ENCODE data around the gene USP25. TPM values are rescaled to one million over a fixed set of nuclear protein-coding genes. Genes with fewer than 3 reads are reported as not detected.
A peak's percentile ranks its signal among the peaks of the same experiment; 100 is the strongest.

USP25 gene
- total RNA-seq, 1 donor from 2014 or later: 54.5 TPM

DNA sequence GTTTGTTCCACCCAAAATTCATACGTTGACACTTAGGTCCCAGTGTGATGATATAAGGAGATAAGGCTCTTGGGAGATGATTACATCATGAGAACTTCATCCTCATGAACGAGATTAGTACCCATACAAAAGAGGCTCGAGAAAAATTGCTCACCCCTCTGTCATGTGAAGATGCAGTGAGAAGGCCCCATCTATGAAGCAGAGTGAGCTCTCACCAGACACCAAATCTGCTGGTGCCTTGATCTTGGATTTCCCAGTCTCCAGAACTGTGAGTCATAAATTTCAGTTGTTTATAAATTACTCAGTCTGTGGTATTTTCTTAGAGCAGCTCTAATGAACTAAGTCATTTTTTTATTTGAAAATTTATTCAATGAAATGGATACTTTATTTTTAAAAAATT, 42.6 kb upstream of the USP25 start:
- TF ChIP-seq, protein P1, sequence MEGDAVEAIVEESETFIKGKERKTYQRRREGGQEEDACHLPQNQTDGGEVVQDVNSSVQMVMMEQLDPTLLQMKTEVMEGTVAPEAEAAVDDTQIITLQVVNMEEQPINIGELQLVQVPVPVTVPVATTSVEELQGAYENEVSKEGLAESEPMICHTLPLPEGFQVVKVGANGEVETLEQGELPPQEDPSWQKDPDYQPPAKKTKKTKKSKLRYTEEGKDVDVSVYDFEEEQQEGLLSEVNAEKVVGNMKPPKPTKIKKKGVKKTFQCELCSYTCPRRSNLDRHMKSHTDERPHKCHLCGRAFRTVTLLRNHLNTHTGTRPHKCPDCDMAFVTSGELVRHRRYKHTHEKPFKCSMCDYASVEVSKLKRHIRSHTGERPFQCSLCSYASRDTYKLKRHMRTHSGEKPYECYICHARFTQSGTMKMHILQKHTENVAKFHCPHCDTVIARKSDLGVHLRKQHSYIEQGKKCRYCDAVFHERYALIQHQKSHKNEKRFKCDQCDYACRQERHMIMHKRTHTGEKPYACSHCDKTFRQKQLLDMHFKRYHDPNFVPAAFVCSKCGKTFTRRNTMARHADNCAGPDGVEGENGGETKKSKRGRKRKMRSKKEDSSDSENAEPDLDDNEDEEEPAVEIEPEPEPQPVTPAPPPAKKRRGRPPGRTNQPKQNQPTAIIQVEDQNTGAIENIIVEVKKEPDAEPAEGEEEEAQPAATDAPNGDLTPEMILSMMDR (IDR thresholded peaks at IDR 0.05; ENCODE audit: insufficient read depth, low read length, severe bottlenecking): no peak
- DNase-seq (ENCODE audit: low read depth) (peak; percentile 25), FAIRE-seq (no peak)

DNA sequence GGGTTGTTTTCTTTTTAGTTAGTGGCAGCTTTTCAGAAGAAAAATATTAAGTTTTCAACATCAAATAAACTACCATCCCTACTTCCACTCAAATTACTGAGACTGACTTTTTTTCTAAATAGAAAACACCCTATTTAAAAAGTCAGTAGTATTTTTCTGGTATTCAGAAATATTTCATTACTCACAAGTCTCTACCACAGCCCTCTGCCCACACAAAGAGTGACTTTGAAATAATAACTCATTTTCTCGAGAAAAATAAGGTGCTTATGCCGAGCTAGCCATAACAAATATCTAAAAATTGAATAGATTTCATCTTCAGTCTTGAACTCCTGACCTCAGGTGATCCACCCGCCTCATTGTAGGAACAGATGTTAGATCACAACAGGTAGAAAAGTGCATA, 41.8 kb upstream of the USP25 start:
- no peak for FAIRE-seq
- Histone ChIP-seq H3K27me3 (ENCODE audit: control insufficient read depth, insufficient read depth, low read length) (no peaks in the 10 kb centered on the region), H3K4me3 (ENCODE audit: low read depth, low read length) (no peak overlapping the region), H3K36me3 (ENCODE audit: control insufficient read depth, insufficient read depth, low read length) (no peaks in the 10 kb centered on the region)
- TF ChIP-seq, protein P1 (IDR thresholded peaks at IDR 0.05; ENCODE audit: insufficient read depth, low read length, severe bottlenecking): no peak
- no peak for DNase-seq (ENCODE audit: low read depth)

More for the DNA sequence above, 42.6 kb upstream of the USP25 start:
- Histone ChIP-seq H3K27me3 (ENCODE audit: control insufficient read depth, insufficient read depth, low read length) (no peaks in the 10 kb centered on the region), H3K36me3 (ENCODE audit: control insufficient read depth, insufficient read depth, low read length) (no peaks in the 10 kb centered on the region), H3K4me3 (ENCODE audit: low read depth, low read length) (no peak overlapping the region)

DNA sequence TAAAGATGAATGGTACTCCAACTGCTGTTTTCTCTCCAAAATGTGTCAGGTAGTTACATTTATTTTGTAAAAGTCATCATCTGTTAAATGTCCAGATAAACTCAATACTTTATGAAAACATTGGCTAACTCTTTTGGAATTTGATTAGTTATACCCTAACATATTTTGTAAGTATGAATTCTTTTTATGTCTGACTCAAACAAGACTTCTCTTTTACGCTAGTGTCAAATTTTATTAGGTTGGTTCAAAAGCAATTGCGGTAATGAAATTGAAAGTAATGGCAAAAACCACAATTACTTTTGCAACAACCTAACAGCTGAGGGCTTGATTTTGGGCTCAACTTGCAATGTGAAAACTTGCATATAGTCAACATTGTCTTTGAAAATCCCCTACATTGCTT, 41.0 kb upstream of the USP25 start:
- FAIRE-seq: no peak
- H3K36me3 ChIP-seq (ENCODE audit: control insufficient read depth, insufficient read depth, low read length): no peaks in the 10 kb centered on the region
- no peaks in the 10 kb centered on the region for H3K27me3 ChIP-seq (ENCODE audit: control insufficient read depth, insufficient read depth, low read length)
- no peak for DNase-seq (ENCODE audit: low read depth)
- no peak overlapping the region for H3K4me3 ChIP-seq (ENCODE audit: low read depth, low read length)
- TF ChIP-seq, protein P1 (IDR thresholded peaks at IDR 0.05; ENCODE audit: insufficient read depth, low read length, severe bottlenecking): no peak

DNA sequence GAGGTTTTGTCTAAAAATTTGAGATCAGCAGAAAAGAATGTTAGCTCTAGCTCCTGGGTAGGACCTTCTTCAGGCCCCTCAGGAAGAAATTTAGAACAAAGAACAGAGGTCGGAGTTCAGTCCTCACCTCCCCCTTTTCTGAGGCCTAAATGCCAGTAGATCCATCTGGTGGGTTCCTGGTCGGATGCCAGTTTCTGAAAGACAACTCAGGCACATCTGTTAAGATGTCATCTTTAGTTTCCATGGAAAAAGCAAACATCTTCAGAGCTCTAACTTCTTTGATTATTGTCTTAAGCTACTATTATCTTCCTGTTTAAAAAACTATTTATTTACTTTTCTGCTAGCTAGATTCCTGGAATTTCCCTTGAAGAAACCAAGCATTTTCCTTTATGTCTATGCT, 37.1 kb upstream of the USP25 start:
- no peaks in the 10 kb centered on the region for H3K27me3 ChIP-seq (ENCODE audit: control insufficient read depth, insufficient read depth, low read length)
- no peak for DNase-seq (ENCODE audit: low read depth)
- TF ChIP-seq, protein P1 (IDR thresholded peaks at IDR 0.05; ENCODE audit: insufficient read depth, low read length, severe bottlenecking): no peak
- H3K36me3 ChIP-seq (ENCODE audit: control insufficient read depth, insufficient read depth, low read length): no peaks in the 10 kb centered on the region
- no peak overlapping the region for H3K4me3 ChIP-seq (ENCODE audit: low read depth, low read length)
- no peak for FAIRE-seq

DNA sequence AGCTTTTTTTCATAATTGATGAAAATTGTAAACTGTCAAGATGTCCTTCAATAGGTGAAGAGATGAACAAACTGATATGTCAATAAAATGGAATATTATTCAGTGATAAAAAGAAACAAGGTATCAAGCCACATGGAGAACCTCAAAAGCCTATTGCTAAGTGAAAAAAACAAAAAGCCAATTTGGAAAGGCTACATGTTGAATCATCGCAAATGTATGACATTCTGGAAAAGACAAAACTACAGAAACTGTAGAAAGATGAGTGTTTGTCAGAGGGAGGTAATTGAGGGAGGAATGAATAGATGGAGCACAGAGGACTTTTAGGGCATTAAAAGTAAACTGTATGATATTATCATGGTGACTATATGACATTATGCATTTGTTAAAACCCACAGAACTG, 34.5 kb upstream of the USP25 start:
- TF ChIP-seq, protein P1 (IDR thresholded peaks at IDR 0.05; ENCODE audit: insufficient read depth, low read length, severe bottlenecking): no peak
- FAIRE-seq (no peak), DNase-seq (ENCODE audit: low read depth) (no peak)
- Histone ChIP-seq H3K27me3 (ENCODE audit: control insufficient read depth, insufficient read depth, low read length) (no peaks in the 10 kb centered on the region), H3K4me3 (ENCODE audit: low read depth, low read length) (no peak overlapping the region), H3K36me3 (ENCODE audit: control insufficient read depth, insufficient read depth, low read length) (no peaks in the 10 kb centered on the region)

DNA sequence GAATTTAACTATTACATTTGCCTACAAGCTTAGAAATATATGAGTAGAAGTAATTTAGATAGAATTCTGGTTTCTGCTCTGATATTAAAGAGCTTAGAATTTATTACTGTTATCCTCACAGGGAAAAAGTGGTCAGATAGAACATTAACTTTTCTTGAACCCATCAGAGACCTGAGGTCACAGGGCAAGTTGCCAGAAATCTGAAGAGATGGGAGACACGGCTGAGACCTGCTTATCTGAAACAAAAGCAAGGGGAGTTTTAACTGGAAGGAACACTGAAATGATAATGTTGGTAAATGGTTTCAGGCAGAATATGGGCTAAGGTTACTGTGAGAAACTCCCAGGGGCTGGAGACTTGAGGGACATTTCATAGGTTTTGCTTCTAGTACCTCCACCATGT, 28.0 kb upstream of the USP25 start:
- no peak for DNase-seq (ENCODE audit: low read depth)

More for the DNA sequence above, 28.0 kb upstream of the USP25 start:
- no peak overlapping the region for H3K4me3 ChIP-seq (ENCODE audit: low read depth, low read length)
- TF ChIP-seq, protein P1 (IDR thresholded peaks at IDR 0.05; ENCODE audit: insufficient read depth, low read length, severe bottlenecking): no peak
- H3K27me3 ChIP-seq (ENCODE audit: control insufficient read depth, insufficient read depth, low read length): no peaks in the 10 kb centered on the region
- no peaks in the 10 kb centered on the region for H3K36me3 ChIP-seq (ENCODE audit: control insufficient read depth, insufficient read depth, low read length)
- no peak for FAIRE-seq

Data from bronchial epithelial cell (primary cell).